Thyroid gland (tissue), 4 donors: ENCODE measurements around the gene SMAD3. TPM values are rescaled to one million over a fixed set of nuclear protein-coding genes. Genes with fewer than 3 reads are reported as not detected.

Experiments used
- DNase-seq, 2 donors: peaks; one replicate each; pipeline ENCODE4 v3.0.0-alpha.2; 2019
- H3K27ac ChIP-seq, 3 donors: fragments of 200-600 bp; sonication (generic); 1 replicate in 2 of 3; 2 replicates in 1 of 3; pipeline ENCODE4 v1.5.1; 2016 to 2019; ENCODE audit warnings: mild to moderate bottlenecking in 1 of 3, moderate library complexity in 1 of 3
- H3K27me3 ChIP-seq: fragments of 200-600 bp; sonication (generic); one replicate; pipeline ENCODE4 v1.5.1; 2019
- H3K36me3 ChIP-seq, 2 donors: fragments of 200-600 bp; sonication (generic); one replicate each; pipeline ENCODE4 v1.5.1; 2016 to 2019
- H3K4me1 ChIP-seq, 2 donors: fragments of 200-600 bp; sonication (generic); one replicate each; pipeline ENCODE4 v1.5.1; 2017 to 2019
- H3K4me3 ChIP-seq, 3 donors: fragments of 200-600 bp; sonication (generic); replicated peaks in 1 of 3; 1 replicate in 2 of 3; 2 replicates in 1 of 3; pipeline ENCODE4 v1.5.1; 2016; ENCODE audit warnings: mild to moderate bottlenecking in 1 of 3
- H3K9me3 ChIP-seq: fragments of 200-600 bp; sonication (generic); one replicate; pipeline ENCODE4 v1.5.1; 2017
- CTCF ChIP-seq, 6 experiments: fragments of 200-600 bp in 3 of 6; fragments of 450-650 bp in 3 of 6; sonication (generic) in 3 of 6; IDR thresholded peaks; one replicate each; pipeline ENCODE4 v1.5.1; 2016 to 2019; ENCODE audit warnings: antibody characterized with exemption in 6 of 6, mild to moderate bottlenecking in 2 of 6, inconsistent platforms in 1 of 6, moderate library complexity in 1 of 6
- POLR2A ChIP-seq, 2 donors: fragments of 450-650 bp; IDR thresholded peaks; one replicate each; pipeline ENCODE4 v1.6.1; 2017; ENCODE audit warnings: antibody characterized with exemption in 2 of 2, mild to moderate bottlenecking in 2 of 2, moderate library complexity in 1 of 2
- WGBS, 2 donors: methylation state at CpG; one replicate each; pipeline ENCODE4 v1.1.5; 2017; 5-methylcytosine and 5-hydroxymethylcytosine counted together
- intact Hi-C: fragments of 100-400 bp; cut with DNase I; formaldehyde crosslinking; loops from one replicate; pipeline ENCODE4 v1.15.1; 2023
- total RNA-seq, 4 donors: library from RNA; depleted of rRNA; stranded (reverse); fragments of >200 nt; gene quantifications; one replicate each; pipeline ENCODE4 v1.2.3, GENCODE V29; 2016

The SMAD3 gene
- total RNA-seq, 4 donors from 2014 or later = 33.6 to 66.5 (median 47.3) TPM

- H3K4me3 ChIP-seq = no peak overlapping the region
- H3K36me3 ChIP-seq = peaks cover 0 to 5% of the 10 kb centered on the region in 2 donors
- no peaks in the 10 kb centered on the region for H3K27me3 ChIP-seq
- no peaks in the 10 kb centered on the region for H3K9me3 ChIP-seq
- WGBS, 2 donors = 95 to 98% methylated on average over 3 of the region's 3 CpGs
- intact Hi-C loops = no loop called here
- no peak for DNase-seq
- H3K4me1 ChIP-seq = peaks cover 20 to 24% of the 10 kb centered on the region in 2 donors
- TF ChIP-seq POLR2A (IDR thresholded peaks at IDR 0.05) = no peak
- no peak for TF ChIP-seq CTCF (IDR thresholded peaks at IDR 0.05)
- no peak overlapping the region for H3K27ac ChIP-seq
Observed at GRCh38 chr15:67224889-67225288, 159.5 kb downstream of the SMAD3 start.

- no peak for TF ChIP-seq POLR2A (IDR thresholded peaks at IDR 0.05)
- no peak for TF ChIP-seq CTCF (IDR thresholded peaks at IDR 0.05)
- H3K4me1 ChIP-seq = peaks cover 20 to 24% of the 10 kb centered on the region in 2 donors
- H3K36me3 ChIP-seq = peaks cover 0 to 9% of the 10 kb centered on the region in 2 donors
- WGBS, 2 donors = 97 to 100% methylated on average over 2 of the region's 2 CpGs
- DNase-seq = no peak
- no peak overlapping the region for H3K4me3 ChIP-seq
- intact Hi-C loops = no loop called here
- H3K9me3 ChIP-seq = no peaks in the 10 kb centered on the region
- H3K27ac ChIP-seq = no peak overlapping the region
- no peaks in the 10 kb centered on the region for H3K27me3 ChIP-seq
Observed at GRCh38 chr15:67225336-67225735, 159.9 kb downstream of the SMAD3 start.

GRCh38 chr15:67227431-67227830, 162.0 kb downstream of the SMAD3 start:
- H3K27me3 ChIP-seq = no peaks in the 10 kb centered on the region
- H3K36me3 ChIP-seq = peaks cover 3 to 14% of the 10 kb centered on the region in 2 donors
- WGBS, 2 donors = 35 to 37% methylated on average over 1 of the region's 1 CpG
- intact Hi-C loops = no loop called here
- H3K9me3 ChIP-seq = no peaks in the 10 kb centered on the region
- peak overlapping the region; percentile 9 to 53 (median 35) for H3K27ac ChIP-seq
- TF ChIP-seq CTCF (IDR thresholded peaks at IDR 0.05) = peak in 1 of 6 experiments; percentile 18
- no peak for TF ChIP-seq POLR2A (IDR thresholded peaks at IDR 0.05)
- no peak overlapping the region for H3K4me3 ChIP-seq
- peak; percentile 67 to 72 for DNase-seq
- peaks cover 13 to 21% of the 10 kb centered on the region in 2 donors for H3K4me1 ChIP-seq

GRCh38 chr15:67227846-67228245, 162.4 kb downstream of the SMAD3 start:
- 54 to 61% methylated on average over 1 of the region's 1 CpG for WGBS, 2 donors
- TF ChIP-seq POLR2A (IDR thresholded peaks at IDR 0.05) = no peak
- TF ChIP-seq CTCF (IDR thresholded peaks at IDR 0.05) = no peak
- H3K27me3 ChIP-seq = no peaks in the 10 kb centered on the region
- intact Hi-C loops = no loop called here
- no peak for DNase-seq
- no peak overlapping the region for H3K4me3 ChIP-seq
- peak overlapping the region in 2 of 3 donors; percentile 35 to 53 for H3K27ac ChIP-seq
- H3K36me3 ChIP-seq = peaks cover 3 to 14% of the 10 kb centered on the region in 2 donors
- no peaks in the 10 kb centered on the region for H3K9me3 ChIP-seq
- H3K4me1 ChIP-seq = peaks cover 8 to 17% of the 10 kb centered on the region in 2 donors

- intact Hi-C loops = no loop called here
- Histone ChIP-seq H3K4me1 (peaks cover 7 to 16% of the 10 kb centered on the region in 2 donors), H3K27me3 (no peaks in the 10 kb centered on the region), H3K36me3 (peaks cover 4 to 14% of the 10 kb centered on the region in 2 donors), H3K4me3 (no peak overlapping the region), H3K27ac (peak overlapping the region in 2 of 3 donors; percentile 35 to 53), H3K9me3 (no peaks in the 10 kb centered on the region)
- no peak for DNase-seq
- 75 to 76% methylated on average over 1 of the region's 1 CpG for WGBS, 2 donors
- TF ChIP-seq POLR2A (IDR thresholded peaks at IDR 0.05) (no peak), CTCF (IDR thresholded peaks at IDR 0.05) (no peak)
Observed at GRCh38 chr15:67228286-67228685, 162.9 kb downstream of the SMAD3 start.
